Gastroesophageal sphincter (tissue), 3 donors: Measurements from ENCODE around the gene STIM2.

ENCODE experiments used
- POLR2A ChIP-seq, 2 donors: fragments of 450-650 bp; IDR thresholded peaks; one replicate each; pipeline ENCODE4 v1.6.1; 2017; ENCODE audit warnings: antibody characterized with exemption in 2 of 2, mild to moderate bottlenecking in 2 of 2, moderate library complexity in 1 of 2
- TF ChIP-seq, protein P1 (sequence below), 4 experiments: fragments of 200-600 bp in 2 of 4; fragments of 450-650 bp in 2 of 4; sonication (generic) in 1 of 4; IDR thresholded peaks; one replicate each; pipeline ENCODE4 v1.5.1; 2017 to 2019; ENCODE audit warnings: antibody characterized with exemption in 4 of 4, mild to moderate bottlenecking in 2 of 4, moderate library complexity in 2 of 4

- TF ChIP-seq, protein P1, sequence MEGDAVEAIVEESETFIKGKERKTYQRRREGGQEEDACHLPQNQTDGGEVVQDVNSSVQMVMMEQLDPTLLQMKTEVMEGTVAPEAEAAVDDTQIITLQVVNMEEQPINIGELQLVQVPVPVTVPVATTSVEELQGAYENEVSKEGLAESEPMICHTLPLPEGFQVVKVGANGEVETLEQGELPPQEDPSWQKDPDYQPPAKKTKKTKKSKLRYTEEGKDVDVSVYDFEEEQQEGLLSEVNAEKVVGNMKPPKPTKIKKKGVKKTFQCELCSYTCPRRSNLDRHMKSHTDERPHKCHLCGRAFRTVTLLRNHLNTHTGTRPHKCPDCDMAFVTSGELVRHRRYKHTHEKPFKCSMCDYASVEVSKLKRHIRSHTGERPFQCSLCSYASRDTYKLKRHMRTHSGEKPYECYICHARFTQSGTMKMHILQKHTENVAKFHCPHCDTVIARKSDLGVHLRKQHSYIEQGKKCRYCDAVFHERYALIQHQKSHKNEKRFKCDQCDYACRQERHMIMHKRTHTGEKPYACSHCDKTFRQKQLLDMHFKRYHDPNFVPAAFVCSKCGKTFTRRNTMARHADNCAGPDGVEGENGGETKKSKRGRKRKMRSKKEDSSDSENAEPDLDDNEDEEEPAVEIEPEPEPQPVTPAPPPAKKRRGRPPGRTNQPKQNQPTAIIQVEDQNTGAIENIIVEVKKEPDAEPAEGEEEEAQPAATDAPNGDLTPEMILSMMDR (IDR thresholded peaks at IDR 0.05): no peak
- TF ChIP-seq POLR2A (IDR thresholded peaks at IDR 0.05): no peak
These were observed 55.6 kb downstream of the STIM2 start for GRCh38 chr4:26916195-26916594.
